ENCODE results near the gene FARP1.

- TF ChIP-seq CTCF (IDR thresholded peaks at IDR 0.05): no peak
- no peak for TF ChIP-seq POLR2A (IDR thresholded peaks at IDR 0.05)
Measured at GRCh38 chr13:98105929-98106336, 37.0 kb upstream of the FARP1 start.

Data from body of pancreas (tissue), 4 donors.